Small intestine (tissue), 7 donors: ENCODE measurements around the gene POU4F2. TPM values are rescaled to one million over a fixed set of nuclear protein-coding genes. Genes with fewer than 3 reads are reported as not detected.

ENCODE experiments used
- DNase-seq, 2 donors: peaks; one replicate each; pipeline versions ENCODE4 v3.0.0 to v3.0.0-alpha.2; 2013
- FAIRE-seq: peaks from 2 replicates; lab custom pipeline; 2012; peaks lifted over from hg19 to GRCh38; lab: Jason Lieb, UNC
- H3K27ac ChIP-seq, 3 donors: one replicate each; pipeline ENCODE4 v1.5.1; 2013; ENCODE audit warnings: low read length in 2 of 3, mild to moderate bottlenecking in 2 of 3, control low read depth in 1 of 3, inconsistent platforms in 1 of 3, low read depth in 1 of 3, moderate library complexity in 1 of 3
- H3K27me3 ChIP-seq, 3 donors: one replicate each; pipeline ENCODE4 v1.6.1; 2013; ENCODE audit warnings: low read length in 3 of 3, inconsistent platforms in 1 of 3; ENCODE audit not compliant: control insufficient read depth in 3 of 3, insufficient read depth in 3 of 3
- H3K36me3 ChIP-seq, 3 donors: one replicate each; pipeline ENCODE4 v1.6.1; 2013; ENCODE audit warnings: low read length in 3 of 3, inconsistent platforms in 1 of 3, low read depth in 1 of 3, mild to moderate bottlenecking in 1 of 3, moderate library complexity in 1 of 3; ENCODE audit not compliant: control insufficient read depth in 3 of 3, insufficient read depth in 2 of 3
- H3K4me1 ChIP-seq, 3 donors: one replicate each; pipeline ENCODE4 v1.6.1; 2013; ENCODE audit warnings: low read length in 2 of 3, inconsistent platforms in 1 of 3, low read depth in 1 of 3, mild to moderate bottlenecking in 1 of 3, moderate library complexity in 1 of 3; ENCODE audit not compliant: control insufficient read depth in 3 of 3, insufficient read depth in 2 of 3
- H3K4me3 ChIP-seq, 3 donors: one replicate each; pipeline ENCODE4 v1.5.1; 2013; ENCODE audit warnings: low read length in 3 of 3, control low read depth in 1 of 3, inconsistent platforms in 1 of 3, low read depth in 1 of 3, mild to moderate bottlenecking in 1 of 3, moderate library complexity in 1 of 3
- H3K9me3 ChIP-seq, 2 donors: one replicate each; pipeline ENCODE4 v1.6.1; 2013; ENCODE audit warnings: low read depth in 1 of 2, low read length in 1 of 2; ENCODE audit not compliant: control insufficient read depth in 2 of 2, insufficient read depth in 1 of 2
- WGBS, 3 donors: extraction: QIAGEN DNeasy Blood & Tissue Kit; methylation state at CpG; one replicate each; pipeline ENCODE4 v1.1.7; 2013; 5-methylcytosine and 5-hydroxymethylcytosine counted together
- polyA plus RNA-seq, 4 donors: library from polyadenylated mRNA; stranded (reverse) in 3 of 4; unstranded in 1 of 4; fragments of 200-250 nt in 3 of 4; fragments of 120-200 nt in 1 of 4; gene quantifications; one replicate each; pipeline versions ENCODE4 v1.2.1 to v1.2.3, GENCODE V29; 2013
- donor health status: healthy with polysubstance abuse.
- donor health status: control.
- donor health status: control.
- donor health status: Bipolar disorder and iron deficiency.
- donor health status: healthy.

Gene POU4F2
- polyA plus RNA-seq, 4 donors: not detected

GRCh38 chr4:146674829-146675570, 36.3 kb downstream of the POU4F2 start:
- H3K27ac ChIP-seq: no peak overlapping the region
- no peaks in the 10 kb centered on the region for H3K4me1 ChIP-seq
- H3K36me3 ChIP-seq: no peaks in the 10 kb centered on the region
- H3K9me3 ChIP-seq: no peaks in the 10 kb centered on the region
- DNase-seq (no peak), FAIRE-seq (no peak)
- H3K4me3 ChIP-seq: no peak overlapping the region
- no peaks in the 10 kb centered on the region for H3K27me3 ChIP-seq
- WGBS, 3 donors: 78 to 89% (median 83%) methylated on average over 2 of the region's 2 CpGs

Other genes starting within 250 kb of the POU4F2 start
- 10 to 100 TPM in 1 of 4 donors, 1 to 10 TPM in 2, under 1 TPM in 1; 0.81 to 10.4 (median 3.8) TPM for gene SLC10A7, start 117.0 kb upstream of the POU4F2 start, polyA plus RNA-seq